CD4-positive, alpha-beta T cell treated with Interleukin-17A for 4 hours (primary cell): ENCODE data around the gene MCC.

Experiments
- DNase-seq: peaks from one replicate; pipeline ENCODE4 v3.0.0-alpha.2; 2020; ENCODE audit warnings: mixed read lengths

The MCC gene

GRCh38 chr5:113127021-113127420 lies 361.2 kb downstream of the MCC start:
- no peak for DNase-seq

- DNase-seq: no peak
Observed at GRCh38 chr5:113125371-113125770, 362.9 kb downstream of the MCC start.

DNA sequence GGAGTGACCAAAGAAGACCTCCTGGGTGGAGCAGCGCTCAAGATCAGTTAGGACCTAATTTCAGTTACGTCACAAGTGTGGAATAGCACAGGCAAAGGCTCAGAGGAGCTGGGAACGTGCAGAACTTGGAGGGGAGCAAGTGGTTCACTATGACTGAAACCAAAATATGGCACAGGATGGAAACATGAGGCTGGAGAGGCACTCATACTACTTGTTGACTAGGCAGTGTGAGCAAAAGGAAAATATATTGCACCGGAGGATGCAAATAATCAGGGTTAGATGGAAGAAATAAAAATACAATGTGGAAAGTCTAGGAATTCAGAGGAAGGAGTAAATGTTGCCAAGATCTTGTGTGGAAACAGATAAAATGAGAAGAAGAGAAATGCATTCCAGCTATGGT lies 363.3 kb downstream of the MCC start:
- DNase-seq: no peak

DNA sequence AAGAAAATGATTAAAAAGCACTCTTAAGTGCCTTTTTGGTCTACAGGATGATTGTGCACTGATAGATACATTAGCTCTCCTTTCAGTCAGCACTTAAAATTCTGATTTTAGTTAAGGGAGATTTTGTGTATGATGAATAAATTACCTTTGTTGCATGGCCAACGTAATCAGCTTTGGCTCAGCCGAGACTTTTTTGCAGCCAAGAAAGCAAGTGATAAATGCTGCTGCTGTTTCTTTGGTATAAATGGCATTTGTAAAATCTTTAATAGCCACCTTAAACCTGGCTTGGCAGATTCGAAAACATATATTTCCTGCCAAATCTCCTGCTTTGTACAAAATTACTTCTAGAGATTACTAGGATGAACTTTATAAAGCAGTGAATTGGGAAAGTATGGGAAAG lies 364.0 kb downstream of the MCC start:
- DNase-seq: no peak

DNA sequence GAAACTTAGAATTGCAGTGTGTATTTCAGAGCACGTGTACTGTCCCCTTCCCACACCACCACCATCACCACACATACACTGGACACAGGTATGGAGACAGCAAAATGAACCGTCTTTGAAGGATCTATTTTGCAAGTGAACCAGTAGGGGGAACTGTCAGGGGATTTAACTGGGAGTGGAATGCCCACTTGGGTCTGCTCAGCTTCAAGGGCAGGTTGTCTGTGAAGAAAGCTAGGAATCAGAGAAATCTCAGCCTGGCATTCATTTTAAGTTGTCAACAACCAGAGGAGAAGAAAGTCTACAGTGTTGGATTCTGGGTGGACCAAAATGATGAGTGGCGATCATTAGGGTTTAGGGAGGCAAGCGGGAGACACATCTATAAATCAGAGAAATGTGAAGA lies 364.6 kb downstream of the MCC start:
- DNase-seq: no peak

DNA sequence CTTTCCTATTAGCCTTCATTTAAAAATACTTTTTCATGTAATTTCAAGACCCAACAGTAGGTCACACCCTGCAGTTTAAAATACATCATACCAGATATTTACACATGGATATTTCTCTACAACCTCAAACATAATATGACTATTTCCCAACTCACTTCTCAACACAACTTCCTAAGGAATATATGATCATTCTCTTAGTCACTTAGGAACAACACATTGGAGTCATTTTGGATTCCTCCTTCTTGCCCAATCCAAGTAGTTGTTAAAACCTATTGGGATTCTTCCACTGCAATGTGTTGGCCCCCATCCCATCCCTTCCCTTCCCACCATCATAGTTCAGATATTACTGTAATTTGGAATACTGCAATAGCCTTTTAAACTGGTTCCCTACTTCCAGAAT lies 366.2 kb downstream of the MCC start:
- no peak for DNase-seq

GRCh38 chr5:113119246-113119924 lies 368.9 kb downstream of the MCC start:
- DNase-seq: no peak

- DNase-seq: no peak
Observed at GRCh38 chr5:113118765-113119164, 369.5 kb downstream of the MCC start.

GRCh38 chr5:113118298-113118697 lies 370.0 kb downstream of the MCC start:
- no peak for DNase-seq

GRCh38 chr5:113117543-113118115 lies 370.6 kb downstream of the MCC start:
- DNase-seq: no peak

DNA sequence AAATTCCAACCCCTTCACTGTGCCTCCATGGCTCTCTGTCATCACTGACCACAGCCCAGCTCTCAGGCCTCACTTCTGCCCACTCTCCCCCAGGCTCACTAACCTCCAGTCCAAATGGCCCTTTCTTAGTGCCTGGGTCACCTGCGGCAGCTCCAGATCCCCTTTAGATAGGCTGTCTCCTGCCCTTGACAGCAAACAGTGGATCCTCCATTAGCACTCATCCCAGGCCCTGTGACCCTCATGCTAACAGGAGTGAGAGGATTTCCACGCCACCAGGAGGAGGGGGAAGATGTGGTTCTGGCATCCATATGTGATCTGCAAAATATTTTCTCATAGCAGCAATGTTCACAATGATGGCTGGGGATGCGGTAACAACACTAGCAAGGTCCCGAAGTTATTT lies 372.3 kb downstream of the MCC start:
- DNase-seq: no peak

GRCh38 chr5:113115061-113115460 lies 373.2 kb downstream of the MCC start:
- no peak for DNase-seq

GRCh38 chr5:113114559-113114958 lies 373.7 kb downstream of the MCC start:
- DNase-seq: no peak

- DNase-seq: no peak
Observed at GRCh38 chr5:113112435-113112834, 375.8 kb downstream of the MCC start.

DNA sequence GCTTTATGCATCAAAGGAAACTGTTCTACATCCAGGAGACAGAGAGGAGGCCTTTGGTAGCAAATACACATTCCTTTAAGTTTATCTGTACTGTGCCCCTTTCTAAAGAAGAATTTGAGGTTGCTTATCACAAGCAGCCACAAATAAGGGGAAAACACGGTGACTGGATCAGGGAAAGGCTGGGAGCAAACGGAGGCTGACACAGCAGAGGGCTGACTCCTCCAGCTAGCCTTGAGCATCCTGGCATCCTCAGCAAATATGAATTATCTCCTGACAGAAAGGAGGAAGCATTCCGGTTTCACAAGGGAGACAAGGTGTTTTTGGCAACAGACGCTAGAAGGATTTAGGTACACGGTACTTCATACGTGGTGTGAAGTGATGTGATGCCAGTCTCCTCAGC lies 378.1 kb downstream of the MCC start:
- no peak for DNase-seq

DNA sequence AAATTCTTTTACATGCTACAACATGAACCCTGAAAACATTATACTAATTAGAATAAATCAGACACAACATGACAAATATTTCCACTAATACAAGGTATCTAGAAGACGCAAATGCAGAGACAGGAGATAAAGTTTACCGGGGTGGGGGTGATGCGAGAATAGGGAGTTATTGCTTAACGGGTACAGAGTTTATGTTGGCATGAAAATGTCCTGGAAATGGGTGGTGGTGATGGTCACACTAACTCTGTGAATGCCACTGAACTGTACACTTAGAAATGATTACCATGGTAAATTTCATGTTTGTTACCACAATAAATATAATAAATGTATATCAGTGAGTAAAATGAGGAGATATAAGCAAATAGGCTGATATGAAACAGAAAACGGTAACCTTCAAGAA lies 378.9 kb downstream of the MCC start:
- no peak for DNase-seq

DNA sequence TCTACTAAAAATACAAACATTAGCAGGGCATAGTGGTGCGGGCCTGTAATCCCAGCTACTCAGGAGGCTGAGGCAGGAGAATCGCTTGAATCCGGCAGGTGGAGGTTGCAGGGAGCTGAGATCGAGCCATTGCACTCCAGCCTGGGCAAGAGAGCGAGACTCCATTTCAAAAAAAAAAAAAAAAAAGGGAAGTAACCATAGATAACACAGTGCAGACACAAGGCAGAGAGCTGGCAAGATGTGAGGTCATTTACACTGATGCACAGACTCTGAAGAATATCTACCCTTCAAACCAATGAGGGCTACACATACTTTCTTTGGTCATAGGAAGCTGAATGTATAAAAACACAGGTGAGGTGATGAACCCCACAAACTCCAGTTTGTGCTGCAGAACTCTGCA lies 379.8 kb downstream of the MCC start:
- DNase-seq: no peak

DNA sequence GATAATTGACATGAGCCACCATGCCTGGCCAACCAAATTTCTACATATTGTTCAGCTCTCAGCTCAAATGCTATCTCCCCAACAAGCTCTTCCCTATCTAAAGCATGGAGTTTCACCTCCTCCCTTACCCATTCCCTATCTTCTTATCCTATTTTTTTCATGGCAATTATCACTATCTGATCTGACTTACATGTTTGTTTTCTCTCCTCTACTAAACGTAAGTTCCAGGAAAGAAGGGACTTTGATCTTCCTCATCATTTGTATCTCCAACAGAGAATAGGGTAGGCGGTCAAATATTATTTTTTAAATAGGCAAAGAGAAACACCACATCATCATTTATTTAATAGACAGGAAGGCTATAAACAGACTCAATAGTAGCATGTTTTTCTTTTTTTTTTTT lies 381.4 kb downstream of the MCC start:
- DNase-seq: no peak

- DNase-seq: no peak
Observed at GRCh38 chr5:113105693-113106280, 382.5 kb downstream of the MCC start.

DNA sequence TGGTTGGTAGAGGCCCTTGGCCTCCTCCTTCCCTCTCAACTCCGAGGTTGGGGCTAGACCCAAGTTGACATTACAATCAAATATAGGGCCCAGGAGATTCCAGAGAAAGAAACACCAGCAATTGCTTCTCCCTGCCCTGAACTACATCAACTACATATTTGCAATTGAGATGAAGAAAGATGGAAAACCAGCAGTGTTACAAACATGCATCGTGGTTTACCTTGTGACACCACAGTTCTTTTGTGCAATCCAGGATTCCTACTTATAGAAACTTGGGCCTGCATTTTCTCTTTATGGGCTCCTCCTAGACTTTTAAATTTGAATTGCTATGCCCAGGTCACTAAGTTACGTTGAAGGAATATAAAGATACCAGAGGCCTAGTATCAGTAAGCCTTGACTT lies 384.9 kb downstream of the MCC start:
- no peak for DNase-seq

DNA sequence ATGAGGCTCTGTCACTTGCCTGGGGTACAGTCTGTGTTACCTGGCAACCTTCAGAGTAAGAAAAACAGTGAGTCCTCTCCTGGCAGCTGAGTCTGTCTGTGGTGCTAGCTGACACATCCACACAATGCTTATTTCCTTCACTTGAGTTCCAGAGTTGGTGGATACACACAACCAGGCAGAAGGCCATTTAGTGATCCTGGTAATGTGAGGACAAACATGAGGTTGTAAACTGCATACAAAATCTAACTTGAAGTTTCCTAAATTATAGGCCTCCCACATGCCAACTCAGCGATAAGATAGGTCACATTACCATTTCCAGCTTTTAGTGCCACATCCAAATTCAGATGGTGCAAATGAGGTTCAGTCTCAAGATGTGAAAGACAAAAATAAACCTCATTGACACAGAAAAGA lies 386.1 kb downstream of the MCC start:
- DNase-seq: no peak

DNA sequence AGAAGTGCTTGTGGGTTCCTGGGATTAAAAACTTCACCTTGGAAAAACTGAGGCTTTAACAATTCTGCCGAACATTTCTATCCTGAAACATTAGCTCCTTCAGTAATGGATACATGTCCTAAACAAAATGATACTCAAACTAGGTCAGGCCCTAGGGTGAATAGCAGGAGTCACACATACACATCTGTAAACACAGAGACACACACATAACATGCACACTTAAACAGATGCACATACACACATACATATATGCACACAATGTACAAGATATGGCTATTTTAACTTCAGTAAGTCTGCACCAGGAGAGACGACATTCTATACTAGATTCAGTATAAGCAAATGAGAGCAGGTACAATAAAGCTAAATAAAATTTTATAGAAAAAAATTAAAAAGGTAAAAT lies 387.3 kb downstream of the MCC start:
- DNase-seq: no peak

- DNase-seq: no peak
Observed at GRCh38 chr5:113099822-113100221, 388.4 kb downstream of the MCC start.

DNA sequence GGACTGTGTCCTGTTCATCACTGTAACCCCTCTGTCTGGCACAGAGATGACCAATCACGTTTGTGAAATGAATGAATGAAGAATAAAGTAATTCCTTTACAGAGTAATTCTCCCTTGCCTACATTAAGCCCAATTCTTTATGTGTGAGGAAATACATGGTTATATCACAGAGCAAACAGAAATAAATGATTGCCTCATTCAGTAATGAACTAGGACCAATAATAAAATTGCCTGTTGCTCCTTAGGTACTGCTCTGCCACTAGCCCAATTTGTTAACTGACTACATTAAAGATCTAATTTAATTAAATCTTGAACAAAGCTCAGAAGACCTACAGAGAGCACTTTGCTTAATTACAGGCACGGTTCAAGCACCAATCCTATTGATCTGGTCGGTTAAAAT lies 389.9 kb downstream of the MCC start:
- no peak for DNase-seq

DNA sequence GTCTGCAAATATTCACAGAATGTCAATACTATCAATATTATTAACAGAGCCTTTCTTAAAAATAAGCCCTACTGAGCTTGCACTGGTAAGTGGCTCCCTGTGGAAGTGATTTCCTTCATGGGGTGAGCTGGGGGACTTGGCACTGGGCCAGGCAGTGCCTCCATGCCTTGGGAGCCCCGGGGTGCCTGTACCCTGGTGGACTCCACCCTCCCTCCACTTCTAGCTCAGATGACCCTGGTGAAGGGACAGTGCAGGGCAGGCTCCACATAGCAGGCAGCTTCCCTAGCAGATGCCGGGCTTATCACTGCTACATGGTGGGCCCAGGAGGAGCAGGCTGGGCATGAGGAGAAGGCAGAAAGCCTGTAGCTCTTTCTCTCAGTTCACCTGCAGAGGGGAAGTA lies 392.4 kb downstream of the MCC start:
- DNase-seq: no peak
